OCI-LY7 (cell line): ENCODE measurements around the gene ARMH2. TPM values are rescaled to one million over a fixed set of nuclear protein-coding genes. Genes with fewer than 3 reads are reported as not detected.

ENCODE experiments used
- BruUV-seq: library from RNA; stranded (reverse); fragments of 400-500 nt; replicated peaks from 2 replicates; lab custom pipeline; 2021; lab: Mats Ljungman, UMichigan
- CTCF ChIA-PET: fragments of 300-600 bp; sonication (Branson Sonifier 250); formaldehyde crosslinking; loops from one replicate; lab custom pipeline; 2022; ENCODE audit warnings: antibody characterized with exemption; ENCODE audit not compliant: unreplicated experiment; lab: Charles Lee
- POLR2A ChIA-PET: fragments of 300-600 bp; sonication (Branson Sonifier 250); formaldehyde crosslinking; loops from one replicate; lab custom pipeline; 2022; ENCODE audit warnings: antibody characterized with exemption; lab: Charles Lee
- DNase-seq: peaks from one replicate; pipeline ENCODE4 v3.0.0-alpha.2; 2015; ENCODE audit warnings: low spot score
- H2AFZ ChIP-seq: fragments of 200-600 bp; sonication (generic), shearing (Covaris generic); 2 replicates; pipeline ENCODE4 v1.6.1; 2014; ENCODE audit warnings: mild to moderate bottlenecking, antibody characterized with exemption, low read length, moderate library complexity
- H3K27ac ChIP-seq: fragments of 200-600 bp; sonication (generic); 2 replicates; pipeline ENCODE4 v1.5.1; 2014; ENCODE audit warnings: mixed run types, low read depth, mild to moderate bottlenecking, moderate library complexity, low read length, inconsistent platforms; ENCODE audit not compliant: poor library complexity, severe bottlenecking
- H3K36me3 ChIP-seq: fragments of 200-600 bp; sonication (generic); 2 replicates; pipeline ENCODE4 v1.6.1; 2014; ENCODE audit warnings: mild to moderate bottlenecking, antibody characterized with exemption, low read length, moderate library complexity, mixed read lengths; ENCODE audit not compliant: insufficient read depth
- H3K4me1 ChIP-seq: fragments of 200-600 bp; sonication (generic); 2 replicates; pipeline ENCODE4 v1.5.1; 2014; ENCODE audit warnings: mild to moderate bottlenecking, low read length; ENCODE audit not compliant: insufficient read depth, poor library complexity, severe bottlenecking
- H3K4me2 ChIP-seq: fragments of 200-600 bp; sonication (generic); 2 replicates; pipeline ENCODE4 v1.6.1; 2014; ENCODE audit warnings: mild to moderate bottlenecking, low read length
- H3K4me3 ChIP-seq: fragments of 200-600 bp; sonication (generic); 2 replicates; pipeline ENCODE4 v1.5.1; 2014; ENCODE audit warnings: mild to moderate bottlenecking, low read depth, low read length; ENCODE audit not compliant: poor library complexity, severe bottlenecking
- H3K79me2 ChIP-seq: fragments of 200-600 bp; sonication (generic); 2 replicates; pipeline ENCODE4 v1.6.1; 2016; ENCODE audit warnings: low read depth, mild to moderate bottlenecking, low read length, moderate library complexity, mixed read lengths; ENCODE audit not compliant: insufficient read depth
- H3K9me2 ChIP-seq: fragments of 200-600 bp; sonication (generic); 2 replicates; pipeline ENCODE4 v1.6.1; 2016; ENCODE audit warnings: mild to moderate bottlenecking, low read length, mixed read lengths; ENCODE audit not compliant: insufficient read depth
- H3K9me3 ChIP-seq: fragments of 200-600 bp; sonication (generic); 2 replicates; pipeline ENCODE4 v1.6.1; 2014; ENCODE audit warnings: mild to moderate bottlenecking, mixed run types, low read length, mixed read lengths
- H4K20me1 ChIP-seq: fragments of 200-600 bp; sonication (generic); 2 replicates; pipeline ENCODE4 v1.6.1; 2014; ENCODE audit warnings: mild to moderate bottlenecking, antibody characterized with exemption, low read length, moderate library complexity, mixed read lengths; ENCODE audit not compliant: insufficient read depth
- EZH2phosphoT487 ChIP-seq: fragments of 200-600 bp; sonication (generic); IDR thresholded peaks from 2 replicates; pipeline ENCODE4 v1.6.1; 2018; ENCODE audit warnings: low read depth, borderline replicate concordance, mild to moderate bottlenecking, mixed run types, antibody characterized with exemption, low read length, moderate library complexity, mixed read lengths
- intact Hi-C: fragments of 100-400 bp; cut with micrococcal nuclease; formaldehyde crosslinking; loops from one replicate; pipeline ENCODE4 v1.10.0; 2022; ENCODE audit not compliant: unreplicated experiment
- total RNA-seq, 2 experiments: library from RNA; depleted of rRNA in 1 of 2; stranded (reverse); fragments of >200 nt in 1 of 2; shearing (Covaris generic) in 1 of 2; gene quantifications; 2 replicates each; pipeline ENCODE4 v1.2.3, GENCODE V29; 2014 to 2022
- TF ChIP-seq, protein P1 (sequence below): fragments of 200-600 bp; sonication (generic); conservative IDR thresholded peaks from 2 replicates; pipeline ENCODE4 v1.5.1; 2014; ENCODE audit warnings: mild to moderate bottlenecking, antibody characterized with exemption, low read length, moderate library complexity, mixed read lengths

ARMH2 gene
- total RNA-seq, 2 experiments from 2014 or later: not detected

DNA sequence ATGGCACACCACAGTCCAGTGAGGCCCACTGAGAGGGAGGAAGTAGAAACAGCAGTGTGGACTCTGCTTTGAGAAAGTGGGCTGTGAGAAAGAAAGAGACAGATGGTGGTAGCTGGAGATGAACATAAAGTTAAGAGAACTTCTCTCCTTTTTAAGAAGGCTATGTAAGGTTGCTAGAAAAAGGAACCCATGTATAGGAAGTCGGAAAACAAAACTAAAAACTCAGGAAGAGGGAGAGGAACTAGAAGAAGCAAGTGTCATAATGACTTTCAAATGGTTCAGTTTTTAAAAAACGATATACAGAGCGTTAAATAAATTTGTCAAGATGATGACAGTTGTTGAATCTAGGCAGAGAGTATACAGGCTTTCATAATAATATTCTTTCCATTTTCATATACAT, 49.4 kb downstream of the ARMH2 start:
- ChIA-PET POLR2A (no interaction called here), CTCF (no interaction called here)
- peaks cover 7% of the 10 kb centered on the region; the same call in 1 of the 2 replicates for H3K9me3 ChIP-seq
- no peak overlapping the region for H2AFZ ChIP-seq
- H4K20me1 ChIP-seq: no peaks in the 10 kb centered on the region
- BruUV-seq: no TSS peak
- intact Hi-C loops: no loop called here
- H3K4me3 ChIP-seq: no peak overlapping the region
- H3K36me3 ChIP-seq: no peaks in the 10 kb centered on the region
- peaks cover 6% of the 10 kb centered on the region for H3K4me1 ChIP-seq
- H3K79me2 ChIP-seq: no peaks in the 10 kb centered on the region
- H3K27ac ChIP-seq: no peak overlapping the region
- H3K9me2 ChIP-seq: no peaks in the 10 kb centered on the region
- TF ChIP-seq EZH2phosphoT487: no peak
- TF ChIP-seq, protein P1, sequence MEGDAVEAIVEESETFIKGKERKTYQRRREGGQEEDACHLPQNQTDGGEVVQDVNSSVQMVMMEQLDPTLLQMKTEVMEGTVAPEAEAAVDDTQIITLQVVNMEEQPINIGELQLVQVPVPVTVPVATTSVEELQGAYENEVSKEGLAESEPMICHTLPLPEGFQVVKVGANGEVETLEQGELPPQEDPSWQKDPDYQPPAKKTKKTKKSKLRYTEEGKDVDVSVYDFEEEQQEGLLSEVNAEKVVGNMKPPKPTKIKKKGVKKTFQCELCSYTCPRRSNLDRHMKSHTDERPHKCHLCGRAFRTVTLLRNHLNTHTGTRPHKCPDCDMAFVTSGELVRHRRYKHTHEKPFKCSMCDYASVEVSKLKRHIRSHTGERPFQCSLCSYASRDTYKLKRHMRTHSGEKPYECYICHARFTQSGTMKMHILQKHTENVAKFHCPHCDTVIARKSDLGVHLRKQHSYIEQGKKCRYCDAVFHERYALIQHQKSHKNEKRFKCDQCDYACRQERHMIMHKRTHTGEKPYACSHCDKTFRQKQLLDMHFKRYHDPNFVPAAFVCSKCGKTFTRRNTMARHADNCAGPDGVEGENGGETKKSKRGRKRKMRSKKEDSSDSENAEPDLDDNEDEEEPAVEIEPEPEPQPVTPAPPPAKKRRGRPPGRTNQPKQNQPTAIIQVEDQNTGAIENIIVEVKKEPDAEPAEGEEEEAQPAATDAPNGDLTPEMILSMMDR: no peak
- H3K4me2 ChIP-seq: no peak overlapping the region
- no peak for DNase-seq

Other genes starting within 250 kb of the ARMH2 start
- 0.46 and 0.50 TPM in 2 replicates for gene KIAA0319, start 152.7 kb downstream of the ARMH2 start, total RNA-seq (2014; rRNA removed; shearing (Covaris generic))
- 0.66 and 0.76 TPM in 2 replicates for gene KIAA0319, start 152.7 kb downstream of the ARMH2 start, total RNA-seq (2022)
- gene TDP2, start 132.0 kb downstream of the ARMH2 start, total RNA-seq (2014; rRNA removed; shearing (Covaris generic)): 22.5 and 27.2 TPM in 2 replicates
- 39.4 and 39.6 TPM in 2 replicates for gene TDP2, start 132.0 kb downstream of the ARMH2 start, total RNA-seq (2022)
- gene ACOT13, start 131.8 kb downstream of the ARMH2 start, total RNA-seq (2014; rRNA removed; shearing (Covaris generic)): 4.1 and 6.7 TPM in 2 replicates
- gene ACOT13, start 131.8 kb downstream of the ARMH2 start, total RNA-seq (2022): 16.4 and 19.0 TPM in 2 replicates
- 36.6 and 42.3 TPM in 2 replicates for gene C6orf62, start 79.8 kb downstream of the ARMH2 start, total RNA-seq (2014; rRNA removed; shearing (Covaris generic))
- 77.4 and 81.2 TPM in 2 replicates for gene C6orf62, start 79.8 kb downstream of the ARMH2 start, total RNA-seq (2022)
- 101 and 130 TPM in 2 replicates for gene GMNN, start 24.0 kb downstream of the ARMH2 start, total RNA-seq (2014; rRNA removed; shearing (Covaris generic))
- gene GMNN, start 24.0 kb downstream of the ARMH2 start, total RNA-seq (2022): 120 and 131 TPM in 2 replicates
- gene RIPOR2, start 137.0 kb upstream of the ARMH2 start, total RNA-seq (2014; rRNA removed; shearing (Covaris generic)): 18.0 and 18.7 TPM in 2 replicates
- 28.5 and 28.9 TPM in 2 replicates for gene RIPOR2, start 137.0 kb upstream of the ARMH2 start, total RNA-seq (2022)